NB4 (cell line): ENCODE data around the gene AHCTF1.

Experiments
- CTCF ChIP-seq: IDR thresholded peaks from one replicate; pipeline ENCODE4 v1.5.1; 2012; ENCODE audit warnings: low read depth, low read length
- POLR2A ChIP-seq: IDR thresholded peaks from 2 replicates; pipeline ENCODE4 v1.6.1; 2011; ENCODE audit warnings: mild to moderate bottlenecking; ENCODE audit not compliant: insufficient read length; ENCODE audit errors: extremely low read depth

GRCh38 chr1:246843876-246844275, 87.9 kb downstream of the AHCTF1 start:
- TF ChIP-seq CTCF (no peak), POLR2A (no peak)
